GM12801 (cell line): Measurements from ENCODE around the gene ZNF239.

Experiments used
- TF ChIP-seq, protein P1 (sequence below): IDR thresholded peaks from one replicate; pipeline ENCODE4 v1.5.1; 2011; ENCODE audit warnings: control low read depth; ENCODE audit not compliant: insufficient read length; ENCODE audit errors: extremely low read depth

ZNF239 gene

GRCh38 chr10:43606323-43607198, 32.1 kb upstream of the ZNF239 start, which contains the start of gene ZNF485:
Gene ZNF485, plus strand, starts transcription at chr10:43606438. Its CDS starts 613 bp downstream, at chr10:43607051.
- TF ChIP-seq, protein P1, sequence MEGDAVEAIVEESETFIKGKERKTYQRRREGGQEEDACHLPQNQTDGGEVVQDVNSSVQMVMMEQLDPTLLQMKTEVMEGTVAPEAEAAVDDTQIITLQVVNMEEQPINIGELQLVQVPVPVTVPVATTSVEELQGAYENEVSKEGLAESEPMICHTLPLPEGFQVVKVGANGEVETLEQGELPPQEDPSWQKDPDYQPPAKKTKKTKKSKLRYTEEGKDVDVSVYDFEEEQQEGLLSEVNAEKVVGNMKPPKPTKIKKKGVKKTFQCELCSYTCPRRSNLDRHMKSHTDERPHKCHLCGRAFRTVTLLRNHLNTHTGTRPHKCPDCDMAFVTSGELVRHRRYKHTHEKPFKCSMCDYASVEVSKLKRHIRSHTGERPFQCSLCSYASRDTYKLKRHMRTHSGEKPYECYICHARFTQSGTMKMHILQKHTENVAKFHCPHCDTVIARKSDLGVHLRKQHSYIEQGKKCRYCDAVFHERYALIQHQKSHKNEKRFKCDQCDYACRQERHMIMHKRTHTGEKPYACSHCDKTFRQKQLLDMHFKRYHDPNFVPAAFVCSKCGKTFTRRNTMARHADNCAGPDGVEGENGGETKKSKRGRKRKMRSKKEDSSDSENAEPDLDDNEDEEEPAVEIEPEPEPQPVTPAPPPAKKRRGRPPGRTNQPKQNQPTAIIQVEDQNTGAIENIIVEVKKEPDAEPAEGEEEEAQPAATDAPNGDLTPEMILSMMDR: no peak

DNA sequence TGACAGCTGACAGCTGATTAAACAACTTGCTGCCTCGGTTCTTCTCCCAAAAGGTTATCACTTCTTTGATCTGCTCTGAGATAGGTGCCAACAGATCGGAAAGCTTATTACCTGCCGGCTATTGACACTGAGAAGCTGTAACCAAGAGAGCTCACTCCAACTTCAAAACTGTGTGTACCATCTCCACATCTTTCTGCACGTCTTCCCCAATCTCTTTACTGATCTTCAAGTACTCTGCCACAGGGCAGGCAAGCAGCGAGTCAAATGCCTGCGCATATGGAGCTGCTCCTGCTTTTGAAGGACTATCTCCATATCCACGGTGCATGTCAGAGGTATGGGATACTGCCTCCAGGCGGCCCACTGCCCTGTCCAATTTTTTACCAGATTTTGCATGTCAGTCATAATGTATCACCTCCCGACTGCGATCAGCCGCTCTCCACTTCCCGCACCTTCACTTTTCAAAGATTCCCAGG, 31.5 kb upstream of the ZNF239 start:
- TF ChIP-seq, protein P1: no peak

- TF ChIP-seq, protein P1: no peak
These were observed 24.9 kb upstream of the ZNF239 start for GRCh38 chr10:43599333-43599732.

GRCh38 chr10:43598446-43598845, 24.0 kb upstream of the ZNF239 start:
- TF ChIP-seq, protein P1: no peak

DNA sequence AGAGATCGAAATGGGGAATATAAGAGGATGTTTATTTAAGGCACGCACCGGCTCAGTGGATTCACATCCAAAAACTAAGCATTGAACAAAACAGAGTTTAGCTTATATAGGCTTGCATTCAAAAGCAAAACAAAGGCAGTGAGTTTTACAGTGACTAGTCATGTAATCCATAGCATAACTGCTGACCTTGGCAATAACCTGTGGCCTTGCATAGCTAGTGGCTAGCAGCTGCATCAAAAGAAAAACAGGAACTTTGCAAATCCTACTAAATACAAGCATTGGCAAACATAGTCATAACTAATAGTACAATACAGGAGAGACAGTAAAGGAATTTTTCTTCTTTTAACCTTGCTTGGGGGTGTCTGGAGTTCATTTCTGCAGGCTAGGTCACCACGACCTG, 22.1 kb upstream of the ZNF239 start:
- TF ChIP-seq, protein P1: no peak

- TF ChIP-seq, protein P1: no peak
These were observed 21.4 kb upstream of the ZNF239 start for GRCh38 chr10:43595739-43596298.

GRCh38 chr10:43594944-43595589, 20.7 kb upstream of the ZNF239 start:
- TF ChIP-seq, protein P1: no peak
